Prostate gland (tissue), 2 donors: ENCODE data around the gene RTN1.

Experiments used
- CTCF ChIP-seq, 4 experiments: fragments of 200-600 bp in 2 of 4; fragments of 450-650 bp in 2 of 4; sonication (generic) in 2 of 4; IDR thresholded peaks; 1 replicate in 3 of 4; 2 replicates in 1 of 4; pipeline ENCODE4 v1.5.1; 2016 to 2019; ENCODE audit warnings: antibody characterized with exemption in 4 of 4, mild to moderate bottlenecking in 2 of 4, moderate library complexity in 2 of 4
- POLR2A ChIP-seq: fragments of 450-650 bp; IDR thresholded peaks from one replicate; pipeline ENCODE4 v1.6.1; 2016; ENCODE audit warnings: antibody characterized with exemption, mild to moderate bottlenecking
- POLR2AphosphoS5 ChIP-seq: sonication (generic); formaldehyde crosslinking; IDR thresholded peaks from one replicate; pipeline ENCODE4 v1.6.1; 2017; ENCODE audit warnings: antibody characterized with exemption

GRCh38 chr14:59803052-59803540, 67.5 kb downstream of the RTN1 start:
- TF ChIP-seq CTCF (IDR thresholded peaks at IDR 0.05) (no peak), POLR2AphosphoS5 (no peak), POLR2A (no peak)
